Ishikawa (cell line): ENCODE data around the gene CAD.

Experiments
- CEBPB ChIP-seq: IDR thresholded peaks from 2 replicates; pipeline ENCODE4 v1.6.1; 2012
- CREB1 ChIP-seq: IDR thresholded peaks from 2 replicates; pipeline ENCODE4 v1.6.1; 2012; ENCODE audit warnings: low read depth
- EGR1 ChIP-seq: IDR thresholded peaks from 2 replicates; pipeline ENCODE4 v1.6.1; 2012
- EP300 ChIP-seq: IDR thresholded peaks from 2 replicates; pipeline ENCODE4 v1.6.1; 2012; ENCODE audit warnings: borderline replicate concordance
- FOXM1 ChIP-seq: IDR thresholded peaks from 2 replicates; pipeline ENCODE4 v1.6.1; 2012; ENCODE audit warnings: low read depth, borderline replicate concordance
- NFIC ChIP-seq: IDR thresholded peaks from 2 replicates; pipeline ENCODE4 v1.6.1; 2012
- RAD21 ChIP-seq: IDR thresholded peaks from 2 replicates; pipeline ENCODE4 v1.6.1; 2012; ENCODE audit warnings: low read depth
- TAF1 ChIP-seq: IDR thresholded peaks from 2 replicates; pipeline ENCODE4 v1.6.1; 2012; ENCODE audit warnings: low read depth, mild to moderate bottlenecking
- TCF12 ChIP-seq: IDR thresholded peaks from 2 replicates; pipeline ENCODE4 v1.6.1; 2012; ENCODE audit warnings: low read depth
- TEAD4 ChIP-seq: IDR thresholded peaks from 2 replicates; pipeline ENCODE4 v1.6.1; 2012
- YY1 ChIP-seq: IDR thresholded peaks from 2 replicates; pipeline ENCODE4 v1.6.1; 2012; ENCODE audit warnings: low read depth
- ZBTB7A ChIP-seq: IDR thresholded peaks from 2 replicates; pipeline ENCODE4 v1.6.1; 2012; ENCODE audit warnings: low read depth
- TF ChIP-seq, protein P1 (sequence below): IDR thresholded peaks from 2 replicates; pipeline ENCODE4 v1.6.1; 2012
- TF ChIP-seq, protein P2 (sequence below): IDR thresholded peaks from 2 replicates; pipeline ENCODE4 v1.6.1; 2012
- TF ChIP-seq, protein P3 (sequence below): IDR thresholded peaks from 2 replicates; pipeline ENCODE4 v1.6.1; 2012; ENCODE audit warnings: low read depth, mild to moderate bottlenecking

The CAD gene

DNA sequence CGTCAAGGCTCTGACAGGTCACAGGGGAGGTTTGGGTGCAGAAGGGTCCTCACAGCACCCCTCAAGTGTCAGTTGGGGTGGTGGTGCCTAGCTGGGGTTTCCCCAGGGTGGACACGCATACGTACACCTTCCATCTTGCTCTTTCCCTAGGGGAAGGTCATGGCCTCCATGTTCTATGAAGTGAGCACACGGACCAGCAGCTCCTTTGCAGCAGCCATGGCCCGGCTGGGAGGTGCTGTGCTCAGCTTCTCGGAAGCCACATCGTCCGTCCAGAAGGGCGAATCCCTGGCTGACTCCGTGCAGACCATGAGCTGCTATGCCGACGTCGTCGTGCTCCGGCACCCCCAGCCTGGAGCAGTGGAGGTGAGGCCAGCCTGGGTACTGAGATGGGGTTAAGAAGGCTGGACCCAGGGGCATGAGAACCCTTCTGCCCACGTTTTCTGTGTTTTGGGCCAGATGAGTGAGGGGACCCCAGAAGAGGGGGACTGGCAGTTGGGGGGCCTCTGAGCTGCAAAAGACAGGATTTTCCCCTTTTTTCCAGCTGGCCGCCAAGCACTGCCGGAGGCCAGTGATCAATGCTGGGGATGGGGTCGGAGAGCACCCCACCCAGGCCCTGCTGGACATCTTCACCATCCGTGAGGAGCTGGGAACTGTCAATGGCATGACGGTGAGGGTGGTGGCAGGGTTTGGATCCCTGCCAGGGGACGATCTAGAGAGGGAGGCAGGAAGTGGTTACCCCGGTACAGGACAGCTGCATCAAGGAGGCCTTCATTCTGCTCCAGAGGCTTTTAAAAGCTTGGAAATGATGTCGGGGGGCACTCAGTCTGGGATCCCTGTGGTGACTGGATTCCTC is 24.8 kb downstream of the CAD start:
- TF ChIP-seq TEAD4 (no peak), TCF12 (no peak), CEBPB (no peak), EGR1 (no peak), NFIC (no peak), ZBTB7A (no peak), TAF1 (no peak), YY1 (no peak), FOXM1 (no peak), RAD21 (no peak), EP300 (no peak), CREB1 (no peak)
- TF ChIP-seq, protein P1, sequence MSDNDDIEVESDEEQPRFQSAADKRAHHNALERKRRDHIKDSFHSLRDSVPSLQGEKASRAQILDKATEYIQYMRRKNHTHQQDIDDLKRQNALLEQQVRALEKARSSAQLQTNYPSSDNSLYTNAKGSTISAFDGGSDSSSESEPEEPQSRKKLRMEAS, result no peak
- TF ChIP-seq, protein P2, sequence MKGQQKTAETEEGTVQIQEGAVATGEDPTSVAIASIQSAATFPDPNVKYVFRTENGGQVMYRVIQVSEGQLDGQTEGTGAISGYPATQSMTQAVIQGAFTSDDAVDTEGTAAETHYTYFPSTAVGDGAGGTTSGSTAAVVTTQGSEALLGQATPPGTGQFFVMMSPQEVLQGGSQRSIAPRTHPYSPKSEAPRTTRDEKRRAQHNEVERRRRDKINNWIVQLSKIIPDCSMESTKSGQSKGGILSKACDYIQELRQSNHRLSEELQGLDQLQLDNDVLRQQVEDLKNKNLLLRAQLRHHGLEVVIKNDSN, result no peak
- TF ChIP-seq, protein P3, sequence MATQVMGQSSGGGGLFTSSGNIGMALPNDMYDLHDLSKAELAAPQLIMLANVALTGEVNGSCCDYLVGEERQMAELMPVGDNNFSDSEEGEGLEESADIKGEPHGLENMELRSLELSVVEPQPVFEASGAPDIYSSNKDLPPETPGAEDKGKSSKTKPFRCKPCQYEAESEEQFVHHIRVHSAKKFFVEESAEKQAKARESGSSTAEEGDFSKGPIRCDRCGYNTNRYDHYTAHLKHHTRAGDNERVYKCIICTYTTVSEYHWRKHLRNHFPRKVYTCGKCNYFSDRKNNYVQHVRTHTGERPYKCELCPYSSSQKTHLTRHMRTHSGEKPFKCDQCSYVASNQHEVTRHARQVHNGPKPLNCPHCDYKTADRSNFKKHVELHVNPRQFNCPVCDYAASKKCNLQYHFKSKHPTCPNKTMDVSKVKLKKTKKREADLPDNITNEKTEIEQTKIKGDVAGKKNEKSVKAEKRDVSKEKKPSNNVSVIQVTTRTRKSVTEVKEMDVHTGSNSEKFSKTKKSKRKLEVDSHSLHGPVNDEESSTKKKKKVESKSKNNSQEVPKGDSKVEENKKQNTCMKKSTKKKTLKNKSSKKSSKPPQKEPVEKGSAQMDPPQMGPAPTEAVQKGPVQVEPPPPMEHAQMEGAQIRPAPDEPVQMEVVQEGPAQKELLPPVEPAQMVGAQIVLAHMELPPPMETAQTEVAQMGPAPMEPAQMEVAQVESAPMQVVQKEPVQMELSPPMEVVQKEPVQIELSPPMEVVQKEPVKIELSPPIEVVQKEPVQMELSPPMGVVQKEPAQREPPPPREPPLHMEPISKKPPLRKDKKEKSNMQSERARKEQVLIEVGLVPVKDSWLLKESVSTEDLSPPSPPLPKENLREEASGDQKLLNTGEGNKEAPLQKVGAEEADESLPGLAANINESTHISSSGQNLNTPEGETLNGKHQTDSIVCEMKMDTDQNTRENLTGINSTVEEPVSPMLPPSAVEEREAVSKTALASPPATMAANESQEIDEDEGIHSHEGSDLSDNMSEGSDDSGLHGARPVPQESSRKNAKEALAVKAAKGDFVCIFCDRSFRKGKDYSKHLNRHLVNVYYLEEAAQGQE, result no peak

DNA sequence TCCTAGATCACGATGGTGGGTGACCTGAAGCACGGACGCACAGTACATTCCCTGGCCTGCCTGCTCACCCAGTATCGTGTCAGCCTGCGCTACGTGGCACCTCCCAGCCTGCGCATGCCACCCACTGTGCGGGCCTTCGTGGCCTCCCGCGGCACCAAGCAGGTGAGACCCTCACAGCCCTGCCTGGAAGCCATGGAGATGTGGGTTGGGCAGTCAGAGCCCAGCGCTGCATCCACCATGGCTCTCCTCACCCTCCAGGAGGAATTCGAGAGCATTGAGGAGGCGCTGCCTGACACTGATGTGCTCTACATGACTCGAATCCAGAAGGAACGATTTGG is 25.4 kb downstream of the CAD start:
- TF ChIP-seq FOXM1 (no peak), TCF12 (no peak), YY1 (no peak), TAF1 (no peak), CEBPB (no peak)
- TF ChIP-seq, protein P3, result no peak

DNA sequence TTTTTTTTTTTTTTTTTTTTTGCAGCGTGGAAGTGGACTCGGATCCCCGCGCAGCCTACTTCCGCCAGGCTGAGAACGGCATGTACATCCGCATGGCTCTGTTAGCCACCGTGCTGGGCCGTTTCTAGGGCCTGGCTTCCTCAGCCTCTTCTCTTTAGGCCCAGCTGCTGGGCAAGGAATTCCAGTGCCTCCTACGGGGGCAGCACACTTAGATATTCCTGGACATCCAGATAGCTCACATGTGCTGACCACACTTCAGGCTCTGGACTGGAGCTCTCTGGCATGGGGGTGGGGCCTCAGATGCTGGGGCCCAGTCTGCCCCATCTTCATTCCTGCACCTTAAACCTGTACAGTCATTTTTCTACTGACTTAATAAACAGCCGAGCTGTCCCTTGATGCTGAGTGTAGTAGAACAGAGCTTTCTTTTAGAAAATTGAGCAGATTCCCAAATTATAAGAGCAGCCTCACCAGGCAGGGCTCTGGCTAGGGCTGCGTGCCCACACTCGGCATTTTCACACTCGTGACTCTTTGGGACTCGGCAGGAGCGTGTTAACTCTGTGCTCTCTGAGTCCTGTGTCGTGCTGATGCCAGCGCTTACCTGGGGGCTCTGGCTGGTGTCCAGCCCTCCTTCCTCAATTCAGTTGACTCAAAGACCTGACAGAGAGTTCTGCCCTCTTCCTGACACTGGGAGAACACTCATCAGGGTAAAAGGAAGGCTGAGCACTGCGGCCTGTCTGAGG is 26.4 kb downstream of the CAD start:
- TF ChIP-seq EGR1 (no peak), FOXM1 (no peak), CEBPB (no peak), TAF1 (no peak), TCF12 (no peak), ZBTB7A (no peak), CREB1 (no peak), TEAD4 (no peak), YY1 (no peak), EP300 (no peak), RAD21 (no peak), NFIC (no peak)
- TF ChIP-seq, protein P3, result no peak
- TF ChIP-seq, protein P2, result no peak
- TF ChIP-seq, protein P1, result no peak

DNA sequence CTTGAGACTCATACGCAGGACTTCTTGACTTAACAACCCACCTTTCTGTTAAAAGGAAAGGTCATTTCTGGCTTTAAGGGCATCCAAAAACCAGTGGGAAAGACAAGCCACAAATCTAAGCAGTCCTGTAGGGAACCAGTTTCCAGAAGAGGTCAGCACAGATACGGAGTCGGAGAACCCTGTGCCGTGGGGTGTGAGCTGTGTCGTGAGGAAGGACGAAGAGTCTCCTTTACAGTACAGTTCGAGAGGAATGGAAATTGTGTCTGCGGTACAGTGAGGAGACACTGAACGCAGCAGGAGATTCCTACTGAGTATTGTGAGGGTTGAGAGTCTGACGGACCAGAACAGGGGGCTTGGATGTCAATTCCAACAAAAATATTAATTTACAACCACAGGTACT is 27.9 kb downstream of the CAD start:
- TF ChIP-seq, protein P2, result no peak
- TF ChIP-seq FOXM1 (no peak), TAF1 (no peak), EGR1 (no peak), CEBPB (no peak)
